HepG2 (cell line): ENCODE results near the gene NDRG3. TPM values are rescaled to one million over a fixed set of nuclear protein-coding genes. Genes with fewer than 3 reads are reported as not detected.
A peak's percentile ranks its signal among the peaks of the same experiment; 100 is the strongest.

Source experiments
- AGO1 ChIP-seq: fragments of 200-400 bp; formaldehyde crosslinking; IDR thresholded peaks from 2 replicates; pipeline ENCODE4 v1.6.1; 2017; ENCODE audit warnings: mild to moderate bottlenecking, low read depth, low read length, moderate library complexity; ENCODE audit not compliant: poor library complexity, severe bottlenecking
- BRCA1 ChIP-seq: sonication (generic); formaldehyde crosslinking; IDR thresholded peaks from 2 replicates; pipeline ENCODE4 v1.4.0; 2020; ENCODE audit warnings: missing genetic modification reagents
- BRD4 ChIP-seq: sonication (generic); formaldehyde crosslinking; IDR thresholded peaks from 2 replicates; pipeline ENCODE4 v1.4.0; 2020; ENCODE audit warnings: missing genetic modification reagents
- CENPX ChIP-seq: sonication (generic); formaldehyde crosslinking; IDR thresholded peaks from 2 replicates; pipeline ENCODE4 v1.9.0; 2021; ENCODE audit warnings: mild to moderate bottlenecking, missing genetic modification reagents, moderate library complexity
- GMEB2 ChIP-seq: IDR thresholded peaks from 2 replicates; pipeline ENCODE4 v1.6.1; 2016; ENCODE audit warnings: missing biosample characterization, missing genetic modification reagents, low read depth
- KLF13 ChIP-seq: sonication (generic); formaldehyde crosslinking; IDR thresholded peaks from 2 replicates; pipeline ENCODE4 v1.4.0; 2020; ENCODE audit warnings: mild to moderate bottlenecking, missing genetic modification reagents
- NCOA1 ChIP-seq: sonication (generic); formaldehyde crosslinking; IDR thresholded peaks from 2 replicates; pipeline ENCODE4 v1.9.0; 2021; ENCODE audit warnings: missing genetic modification reagents
- PAWR ChIP-seq: sonication (generic); formaldehyde crosslinking; IDR thresholded peaks from 2 replicates; pipeline ENCODE4 v1.4.0; 2020; ENCODE audit warnings: missing genetic modification reagents, mild to moderate bottlenecking, borderline replicate concordance
- RFXAP ChIP-seq: sonication (generic); formaldehyde crosslinking; IDR thresholded peaks from 2 replicates; pipeline ENCODE4 v1.4.0; 2020; ENCODE audit warnings: missing genetic modification reagents, borderline replicate concordance
- TRIM24 ChIP-seq: sonication (generic); formaldehyde crosslinking; IDR thresholded peaks from 2 replicates; pipeline ENCODE4 v1.8.0; 2022; ENCODE audit warnings: mild to moderate bottlenecking, missing genetic modification reagents
- ZNF280D ChIP-seq: sonication (generic); formaldehyde crosslinking; IDR thresholded peaks from 2 replicates; pipeline ENCODE4 v1.5.1; 2020; ENCODE audit warnings: mild to moderate bottlenecking, missing genetic modification reagents
- ZNF367 ChIP-seq: sonication (generic); formaldehyde crosslinking; IDR thresholded peaks from 2 replicates; pipeline ENCODE4 v1.4.0; 2020; ENCODE audit warnings: missing genetic modification reagents, borderline replicate concordance
- ZNF619 ChIP-seq: sonication (generic); formaldehyde crosslinking; IDR thresholded peaks from 2 replicates; pipeline ENCODE4 v1.4.0; 2020; ENCODE audit warnings: mild to moderate bottlenecking, missing genetic modification reagents
- ZNF737 ChIP-seq: sonication (generic); formaldehyde crosslinking; IDR thresholded peaks from 2 replicates; pipeline ENCODE4 v1.5.0; 2020; ENCODE audit warnings: missing genetic modification reagents, mild to moderate bottlenecking, borderline replicate concordance
- ZNF777 ChIP-seq: sonication (generic); formaldehyde crosslinking; IDR thresholded peaks from 2 replicates; pipeline ENCODE4 v1.4.0; 2020; ENCODE audit warnings: missing genetic modification reagents
- polyA plus RNA-seq, 8 experiments: library from polyadenylated mRNA; depleted of rRNA in 3 of 8; stranded (reverse) in 7 of 8; unstranded in 1 of 8; fragments of >200 nt; fragmentation: Illumina TruSeq in 4 of 8; extraction: Trizol in 4 of 8; gene quantifications; 2 replicates each; pipeline versions ENCODE4 v1.2.1 to v1.2.3, GENCODE V29; 2011 to 2016; ENCODE audit warnings: low read depth in 4 of 8, missing spikeins in 1 of 8, mixed read lengths in 1 of 8; ENCODE audit not compliant: insufficient read depth in 1 of 8
- total RNA-seq, 5 experiments: library from RNA; depleted of rRNA; stranded (reverse); fragments of >200 nt; fragmentation: Illumina TruSeq; extraction: Trizol; gene quantifications; 2 replicates each; pipeline ENCODE4 v1.2.3, GENCODE V29; 2016; ENCODE audit warnings: low read depth in 1 of 5
- TF ChIP-seq, protein P1 (sequence below): sonication (generic); formaldehyde crosslinking; IDR thresholded peaks from 2 replicates; pipeline ENCODE4 v1.4.0; 2020; ENCODE audit warnings: missing genetic modification reagents
- TF ChIP-seq, protein P2 (sequence below): IDR thresholded peaks from 2 replicates; pipeline ENCODE4 v1.6.1; 2016; ENCODE audit warnings: mild to moderate bottlenecking
- TF ChIP-seq, protein P3 (sequence below): sonication (generic); formaldehyde crosslinking; IDR thresholded peaks from 2 replicates; pipeline ENCODE4 v1.4.0; 2020; ENCODE audit warnings: missing genetic modification reagents, mild to moderate bottlenecking, borderline replicate concordance

The NDRG3 gene
- total and polyA plus RNA-seq, 2 of the 13 experiments (the other 11 are each of a cell fraction or from before 2014, with no cell fraction given): 36.0 to 40.5 TPM

GRCh38 chr20:36773597-36774390 is 27.9 kb upstream of the NDRG3 start, which contains the start of gene DSN1 (continued):
- TF ChIP-seq, protein P1, sequence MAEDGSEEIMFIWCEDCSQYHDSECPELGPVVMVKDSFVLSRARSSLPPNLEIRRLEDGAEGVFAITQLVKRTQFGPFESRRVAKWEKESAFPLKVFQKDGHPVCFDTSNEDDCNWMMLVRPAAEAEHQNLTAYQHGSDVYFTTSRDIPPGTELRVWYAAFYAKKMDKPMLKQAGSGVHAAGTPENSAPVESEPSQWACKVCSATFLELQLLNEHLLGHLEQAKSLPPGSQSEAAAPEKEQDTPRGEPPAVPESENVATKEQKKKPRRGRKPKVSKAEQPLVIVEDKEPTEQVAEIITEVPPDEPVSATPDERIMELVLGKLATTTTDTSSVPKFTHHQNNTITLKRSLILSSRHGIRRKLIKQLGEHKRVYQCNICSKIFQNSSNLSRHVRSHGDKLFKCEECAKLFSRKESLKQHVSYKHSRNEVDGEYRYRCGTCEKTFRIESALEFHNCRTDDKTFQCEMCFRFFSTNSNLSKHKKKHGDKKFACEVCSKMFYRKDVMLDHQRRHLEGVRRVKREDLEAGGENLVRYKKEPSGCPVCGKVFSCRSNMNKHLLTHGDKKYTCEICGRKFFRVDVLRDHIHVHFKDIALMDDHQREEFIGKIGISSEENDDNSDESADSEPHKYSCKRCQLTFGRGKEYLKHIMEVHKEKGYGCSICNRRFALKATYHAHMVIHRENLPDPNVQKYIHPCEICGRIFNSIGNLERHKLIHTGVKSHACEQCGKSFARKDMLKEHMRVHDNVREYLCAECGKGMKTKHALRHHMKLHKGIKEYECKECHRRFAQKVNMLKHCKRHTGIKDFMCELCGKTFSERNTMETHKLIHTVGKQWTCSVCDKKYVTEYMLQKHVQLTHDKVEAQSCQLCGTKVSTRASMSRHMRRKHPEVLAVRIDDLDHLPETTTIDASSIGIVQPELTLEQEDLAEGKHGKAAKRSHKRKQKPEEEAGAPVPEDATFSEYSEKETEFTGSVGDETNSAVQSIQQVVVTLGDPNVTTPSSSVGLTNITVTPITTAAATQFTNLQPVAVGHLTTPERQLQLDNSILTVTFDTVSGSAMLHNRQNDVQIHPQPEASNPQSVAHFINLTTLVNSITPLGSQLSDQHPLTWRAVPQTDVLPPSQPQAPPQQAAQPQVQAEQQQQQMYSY (CRISPR knock-in tag): peak; percentile 59
- TF ChIP-seq RFXAP (peak; percentile 74), CENPX (CRISPR knock-in tag) (no peak), ZNF367 (peak; percentile 70; the same call in 1 of the 2 replicates), ZNF619 (CRISPR knock-in tag) (peak; percentile 96; the same call in 1 of the 2 replicates), ZNF280D (CRISPR knock-in tag) (peak; percentile 45; the same call in 1 of the 2 replicates), PAWR (CRISPR knock-in tag) (peak; percentile 97), KLF13 (CRISPR knock-in tag) (no peak; the same call in 1 of the 2 replicates), ZNF737 (CRISPR knock-in tag) (no peak), AGO1 (peak; percentile 71), TRIM24 (CRISPR knock-in tag) (no peak), BRD4 (CRISPR knock-in tag) (peak; percentile 85), ZNF777 (CRISPR knock-in tag) (peak; percentile 89), NCOA1 (CRISPR knock-in tag) (peak; percentile 51), BRCA1 (no peak), GMEB2 (peak; percentile 91)
- TF ChIP-seq, protein P2, sequence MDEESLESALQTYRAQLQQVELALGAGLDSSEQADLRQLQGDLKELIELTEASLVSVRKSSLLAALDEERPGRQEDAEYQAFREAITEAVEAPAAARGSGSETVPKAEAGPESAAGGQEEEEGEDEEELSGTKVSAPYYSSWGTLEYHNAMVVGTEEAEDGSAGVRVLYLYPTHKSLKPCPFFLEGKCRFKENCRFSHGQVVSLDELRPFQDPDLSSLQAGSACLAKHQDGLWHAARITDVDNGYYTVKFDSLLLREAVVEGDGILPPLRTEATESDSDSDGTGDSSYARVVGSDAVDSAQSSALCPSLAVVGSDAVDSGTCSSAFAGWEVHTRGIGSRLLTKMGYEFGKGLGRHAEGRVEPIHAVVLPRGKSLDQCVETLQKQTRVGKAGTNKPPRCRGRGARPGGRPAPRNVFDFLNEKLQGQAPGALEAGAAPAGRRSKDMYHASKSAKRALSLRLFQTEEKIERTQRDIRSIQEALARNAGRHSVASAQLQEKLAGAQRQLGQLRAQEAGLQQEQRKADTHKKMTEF (CRISPR knock-in tag): peak; percentile 93
- TF ChIP-seq, protein P3, sequence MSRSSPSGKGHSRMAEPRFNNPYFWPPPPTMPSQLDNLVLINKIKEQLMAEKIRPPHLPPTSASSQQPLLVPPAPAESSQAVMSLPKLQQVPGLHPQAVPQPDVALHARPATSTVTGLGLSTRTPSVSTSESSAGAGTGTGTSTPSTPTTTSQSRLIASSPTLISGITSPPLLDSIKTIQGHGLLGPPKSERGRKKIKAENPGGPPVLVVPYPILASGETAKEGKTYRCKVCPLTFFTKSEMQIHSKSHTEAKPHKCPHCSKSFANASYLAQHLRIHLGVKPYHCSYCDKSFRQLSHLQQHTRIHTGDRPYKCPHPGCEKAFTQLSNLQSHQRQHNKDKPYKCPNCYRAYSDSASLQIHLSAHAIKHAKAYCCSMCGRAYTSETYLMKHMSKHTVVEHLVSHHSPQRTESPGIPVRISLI (CRISPR knock-in tag): peak; percentile 34; the same call in 1 of the 2 replicates
